Stimulated activated CD4-positive, alpha-beta T cell treated with anti-CD3 and anti-CD28 coated beads, Interleukin-12 subunit alpha, Interleukin-12 subunit beta, amount 100 ng/mL, for 48 hours (primary cell): ENCODE results near the gene PSMA8.
A peak's percentile ranks its signal among the peaks of the same experiment; 100 is the strongest.
"Not testable (repeated sequence)": the region's sequence is repeated elsewhere in the genome, so short reads cannot be mapped to it uniquely, and the experiment has no call there.

Source experiments
- DNase-seq, 3 donors: peaks; one replicate each; pipeline ENCODE4 v3.0.0-alpha.2; 2020; ENCODE audit warnings: low read depth in 2 of 3, low spot score in 1 of 3

PSMA8 gene

GRCh38 chr18:26167592-26167991 lies 33.9 kb downstream of the PSMA8 start:
- DNase-seq = not testable (repeated sequence)

GRCh38 chr18:26175481-26175880 lies 41.8 kb downstream of the PSMA8 start:
- DNase-seq = no peak

GRCh38 chr18:26176134-26176533 lies 42.5 kb downstream of the PSMA8 start:
- no peak for DNase-seq

- no peak for DNase-seq
Measured at GRCh38 chr18:26181343-26181826, 47.7 kb downstream of the PSMA8 start.

- no peak for DNase-seq
Measured at GRCh38 chr18:26183395-26184112, 49.9 kb downstream of the PSMA8 start.

- no peak for DNase-seq
Measured at GRCh38 chr18:26185267-26185666, 51.6 kb downstream of the PSMA8 start.

GRCh38 chr18:26190506-26190905 lies 56.8 kb downstream of the PSMA8 start:
- peak in 1 of 3 donors; percentile 5 for DNase-seq

GRCh38 chr18:26192233-26192632 lies 58.6 kb downstream of the PSMA8 start:
- DNase-seq = no peak

GRCh38 chr18:26196605-26197004 lies 62.9 kb downstream of the PSMA8 start:
- no peak for DNase-seq

GRCh38 chr18:26202001-26202400 lies 68.3 kb downstream of the PSMA8 start:
- DNase-seq = not testable (repeated sequence)

- DNase-seq = no peak
Measured at GRCh38 chr18:26205318-26205717, 71.6 kb downstream of the PSMA8 start.

GRCh38 chr18:26206488-26206887 lies 72.8 kb downstream of the PSMA8 start:
- DNase-seq = no peak

GRCh38 chr18:26207937-26208336 lies 74.3 kb downstream of the PSMA8 start:
- DNase-seq = no peak

GRCh38 chr18:26208977-26209376 lies 75.3 kb downstream of the PSMA8 start:
- DNase-seq = no peak

GRCh38 chr18:26210147-26210546 lies 76.5 kb downstream of the PSMA8 start:
- DNase-seq = no peak

- peak; percentile 14 to 40 (median 20) for DNase-seq
Measured at GRCh38 chr18:26215247-26215970, 81.7 kb downstream of the PSMA8 start.

- no peak for DNase-seq
Measured at GRCh38 chr18:26225022-26225693, 91.5 kb downstream of the PSMA8 start.

GRCh38 chr18:26225915-26226228 lies 92.2 kb downstream of the PSMA8 start:
- no peak for DNase-seq

- DNase-seq = peak; percentile 88 to 94 (median 89)
Measured at GRCh38 chr18:26226229-26227050, 92.8 kb downstream of the PSMA8 start, which contains the start of gene TAF4B. TSS of gene TAF4B (plus strand) at chr18:26226445. CDS start at chr18:26226934, 489 bp downstream.

- no peak for DNase-seq
Measured at GRCh38 chr18:26227051-26227670, 93.5 kb downstream of the PSMA8 start.
